ENCODE data around the gene LRCH1.

LRCH1 gene

GRCh38 chr13:46639033-46639981 lies 86.3 kb downstream of the LRCH1 start:
- DNase-seq (ENCODE audit: low read depth), result no peak

GRCh38 chr13:46640843-46641242 lies 87.9 kb downstream of the LRCH1 start:
- no peak for DNase-seq (ENCODE audit: low read depth)

GRCh38 chr13:46641274-46642081 lies 88.5 kb downstream of the LRCH1 start:
- no peak for DNase-seq (ENCODE audit: low read depth)

- DNase-seq (ENCODE audit: low read depth), result no peak
Observed at GRCh38 chr13:46642254-46642653, 89.3 kb downstream of the LRCH1 start.

GRCh38 chr13:46643165-46643777 lies 90.3 kb downstream of the LRCH1 start:
- no peak for DNase-seq (ENCODE audit: low read depth)

- no peak for DNase-seq (ENCODE audit: low read depth)
Observed at GRCh38 chr13:46644816-46645215, 91.8 kb downstream of the LRCH1 start.

GRCh38 chr13:46647512-46648065 lies 94.6 kb downstream of the LRCH1 start:
- DNase-seq (ENCODE audit: low read depth), result no peak

GRCh38 chr13:46648166-46648607 lies 95.2 kb downstream of the LRCH1 start:
- DNase-seq (ENCODE audit: low read depth), result no peak

- no peak for DNase-seq (ENCODE audit: low read depth)
Observed at GRCh38 chr13:46649816-46650215, 96.8 kb downstream of the LRCH1 start.

GRCh38 chr13:46654951-46655350 lies 102.0 kb downstream of the LRCH1 start:
- DNase-seq (ENCODE audit: low read depth), result no peak

GRCh38 chr13:46655377-46656180 lies 102.6 kb downstream of the LRCH1 start:
- DNase-seq (ENCODE audit: low read depth), result no peak

GRCh38 chr13:46656786-46657185 lies 103.8 kb downstream of the LRCH1 start:
- DNase-seq (ENCODE audit: low read depth), result no peak

- DNase-seq (ENCODE audit: low read depth), result no peak
Observed at GRCh38 chr13:46659413-46660065, 106.6 kb downstream of the LRCH1 start.

GRCh38 chr13:46660416-46660815 lies 107.4 kb downstream of the LRCH1 start:
- DNase-seq (ENCODE audit: low read depth), result no peak

GRCh38 chr13:46660857-46661256 lies 107.9 kb downstream of the LRCH1 start:
- DNase-seq (ENCODE audit: low read depth), result no peak

- no peak for DNase-seq (ENCODE audit: low read depth)
Observed at GRCh38 chr13:46662690-46663089, 109.7 kb downstream of the LRCH1 start.

- DNase-seq (ENCODE audit: low read depth), result no peak
Observed at GRCh38 chr13:46663206-46664037, 110.5 kb downstream of the LRCH1 start.

- no peak for DNase-seq (ENCODE audit: low read depth)
Observed at GRCh38 chr13:46664195-46664594, 111.2 kb downstream of the LRCH1 start.

GRCh38 chr13:46665248-46665632 lies 112.3 kb downstream of the LRCH1 start:
- DNase-seq (ENCODE audit: low read depth), result no peak
